HG03457 (cell line): ENCODE measurements around the gene OR51B2.
A peak's percentile ranks its signal among the peaks of the same experiment; 100 is the strongest.
"Not testable (repeated sequence)": the region's sequence is repeated elsewhere in the genome, so short reads cannot be mapped to it uniquely, and the experiment has no call there.

ENCODE experiments used
- ATAC-seq: cut with Tn5 transposase; IDR thresholded peaks from one replicate; pipeline ENCODE4 v1.9.1; 2021; ENCODE audit warnings: moderate number of reproducible peaks; ENCODE audit not compliant: unreplicated experiment

OR51B2 gene

GRCh38 chr11:5313326-5314023, 10.6 kb downstream of the OR51B2 start:
- ATAC-seq = not testable (repeated sequence)

- ATAC-seq = no peak
These were observed 13.7 kb downstream of the OR51B2 start for GRCh38 chr11:5310423-5310822.

GRCh38 chr11:5307256-5308019, 16.7 kb downstream of the OR51B2 start:
- ATAC-seq = no peak

GRCh38 chr11:5304046-5304445, 20.1 kb downstream of the OR51B2 start:
- ATAC-seq = no peak

- ATAC-seq = no peak
These were observed 20.5 kb downstream of the OR51B2 start for GRCh38 chr11:5303626-5304025.

- ATAC-seq = no peak
These were observed 22.3 kb downstream of the OR51B2 start, which contains the start of gene OR51B4 for GRCh38 chr11:5301846-5302245. Gene OR51B4 (minus strand): TSS chr11:5301946. CDS start chr11:5301946, 0 bp downstream.

- no peak for ATAC-seq
These were observed 23.8 kb downstream of the OR51B2 start for GRCh38 chr11:5300251-5300650.

- ATAC-seq = no peak
These were observed 25.6 kb downstream of the OR51B2 start for GRCh38 chr11:5298451-5298850.

GRCh38 chr11:5297721-5298323, 26.3 kb downstream of the OR51B2 start:
- ATAC-seq = no peak

DNA sequence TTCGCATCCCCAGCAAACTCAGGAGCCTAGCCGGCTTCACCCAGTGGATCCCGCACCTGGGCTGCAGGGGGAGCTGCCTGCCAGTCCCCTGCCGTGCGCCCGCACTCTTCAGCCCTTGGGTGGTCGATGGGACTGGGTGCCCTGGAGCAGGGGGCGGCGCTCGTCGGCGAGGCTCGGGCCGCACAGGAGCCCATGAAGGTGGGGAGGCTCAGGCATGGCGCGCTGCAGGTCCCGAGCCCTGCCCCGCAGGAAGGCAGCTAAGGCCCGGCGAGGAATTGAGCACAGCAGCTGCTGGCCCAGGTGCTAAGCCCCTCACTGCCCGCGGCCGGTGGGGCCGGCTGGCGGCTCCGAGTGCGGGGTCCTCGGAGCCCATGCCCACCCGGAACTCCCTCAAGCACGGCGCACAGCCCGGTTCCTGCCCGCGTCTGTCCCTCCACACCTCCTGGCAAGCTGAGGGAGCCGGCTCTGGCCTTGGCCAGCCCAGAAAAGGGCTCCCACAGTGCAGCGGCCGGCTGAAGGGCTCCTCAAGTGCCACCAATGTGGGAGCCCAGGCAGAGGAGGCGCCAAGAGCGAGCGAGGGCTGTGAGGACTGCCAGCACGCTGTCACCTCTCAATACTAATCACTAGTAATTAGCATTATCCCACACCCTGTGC, 29.6 kb downstream of the OR51B2 start:
- not testable (repeated sequence) for ATAC-seq

- ATAC-seq = no peak
These were observed 31.1 kb downstream of the OR51B2 start for GRCh38 chr11:5293028-5293427.

DNA sequence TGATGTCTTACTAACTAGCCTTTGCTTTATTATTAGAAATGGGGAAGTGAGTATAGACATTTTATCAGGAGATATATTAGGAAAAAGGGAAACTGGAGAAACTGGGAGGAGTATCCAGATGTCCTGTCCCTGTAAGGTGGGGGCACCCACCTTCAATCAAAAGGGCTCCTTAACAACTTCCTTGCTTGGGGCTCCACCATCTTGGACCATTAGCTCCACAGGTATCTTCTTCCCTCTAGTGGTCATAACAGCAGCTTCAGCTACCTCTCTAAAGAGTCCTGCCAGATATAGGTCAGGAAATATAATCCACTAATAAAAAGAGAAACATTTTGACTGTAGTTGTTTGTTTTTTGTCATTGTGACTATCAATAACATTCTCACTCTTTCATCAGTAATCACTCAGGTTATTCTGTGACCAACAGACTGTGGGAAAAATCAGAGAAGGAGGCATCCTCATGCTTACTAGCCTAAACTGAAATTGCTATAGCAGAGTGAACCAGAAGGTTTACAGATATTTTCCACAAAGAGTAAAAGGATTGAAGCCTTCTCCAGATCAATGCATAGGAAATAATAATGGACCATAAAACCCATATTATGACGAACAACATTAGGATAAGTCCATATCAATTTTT, 32.8 kb downstream of the OR51B2 start:
- ATAC-seq = peak; percentile 76

GRCh38 chr11:5290106-5290505, 34.0 kb downstream of the OR51B2 start:
- no peak for ATAC-seq

DNA sequence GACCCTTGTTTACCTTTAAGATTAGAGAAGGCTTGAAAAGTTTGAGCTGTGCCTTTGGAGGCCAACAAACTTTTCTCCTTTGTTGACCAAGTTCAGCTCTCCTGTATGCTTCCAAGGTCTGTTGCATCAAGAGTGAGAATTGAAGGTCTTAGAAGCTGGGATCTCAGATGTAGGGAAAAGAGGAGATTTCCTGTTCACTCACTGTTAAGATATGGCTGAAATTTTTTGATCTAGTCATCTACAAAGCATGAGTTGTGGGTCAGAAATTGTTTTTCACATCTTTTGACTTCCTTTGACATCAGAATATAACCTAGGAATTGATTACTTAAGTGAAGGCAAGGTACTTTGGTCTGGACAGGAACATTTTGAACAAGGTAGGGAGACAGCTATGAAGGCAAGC, 34.4 kb downstream of the OR51B2 start:
- ATAC-seq = no peak

DNA sequence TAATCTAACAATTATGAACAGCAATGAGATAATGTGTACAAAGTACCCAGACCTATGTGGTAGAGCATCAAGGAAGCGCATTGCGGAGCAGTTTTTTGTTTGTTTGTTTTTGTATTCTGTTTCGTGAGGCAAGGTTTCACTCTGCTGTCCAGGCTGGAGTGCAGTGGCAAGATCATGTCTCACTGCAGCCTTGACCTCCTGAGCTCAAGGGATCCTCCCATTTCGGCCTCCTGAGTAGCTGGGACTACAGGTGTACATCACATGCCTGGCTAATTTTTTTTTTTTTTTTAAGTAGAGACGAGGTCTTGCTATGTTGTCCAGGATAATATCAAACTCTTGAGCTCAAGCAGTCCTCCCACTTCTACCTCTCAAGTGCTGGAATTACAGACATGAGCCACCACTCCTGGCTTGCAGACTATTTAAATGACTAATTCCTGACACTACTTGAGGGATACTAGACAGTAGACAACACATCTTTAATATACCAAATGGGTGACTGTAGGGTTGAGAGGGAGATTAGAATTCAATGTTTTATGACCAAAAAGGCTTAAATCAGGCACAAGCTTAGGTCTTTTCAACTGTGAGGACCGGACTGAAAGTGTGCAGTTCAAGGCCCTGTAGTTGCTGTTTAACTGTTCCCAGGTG, 35.1 kb downstream of the OR51B2 start:
- ATAC-seq = no peak

DNA sequence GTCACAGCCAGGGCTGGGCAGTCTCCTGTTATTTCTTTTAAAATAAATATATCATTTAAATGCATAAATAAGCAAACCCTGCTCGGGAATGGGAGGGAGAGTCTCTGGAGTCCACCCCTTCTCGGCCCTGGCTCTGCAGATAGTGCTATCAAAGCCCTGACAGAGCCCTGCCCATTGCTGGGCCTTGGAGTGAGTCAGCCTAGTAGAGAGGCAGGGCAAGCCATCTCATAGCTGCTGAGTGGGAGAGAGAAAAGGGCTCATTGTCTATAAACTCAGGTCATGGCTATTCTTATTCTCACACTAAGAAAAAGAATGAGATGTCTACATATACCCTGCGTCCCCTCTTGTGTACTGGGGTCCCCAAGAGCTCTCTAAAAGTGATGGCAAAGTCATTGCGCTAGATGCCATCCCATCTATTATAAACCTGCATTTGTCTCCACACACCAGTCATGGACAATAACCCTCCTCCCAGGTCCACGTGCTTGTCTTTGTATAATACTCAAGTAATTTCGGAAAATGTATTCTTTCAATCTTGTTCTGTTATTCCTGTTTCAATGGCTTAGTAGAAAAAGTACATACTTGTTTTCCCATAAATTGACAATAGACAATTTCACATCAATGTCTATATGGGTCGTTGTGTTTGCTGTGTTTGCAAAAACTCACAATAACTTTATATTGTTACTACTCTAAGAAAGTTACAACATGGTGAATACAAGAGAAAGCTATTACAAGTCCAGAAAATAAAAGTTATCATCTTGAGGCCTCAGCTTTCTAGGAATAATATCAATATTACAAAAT, 35.8 kb downstream of the OR51B2 start:
- ATAC-seq = no peak

DNA sequence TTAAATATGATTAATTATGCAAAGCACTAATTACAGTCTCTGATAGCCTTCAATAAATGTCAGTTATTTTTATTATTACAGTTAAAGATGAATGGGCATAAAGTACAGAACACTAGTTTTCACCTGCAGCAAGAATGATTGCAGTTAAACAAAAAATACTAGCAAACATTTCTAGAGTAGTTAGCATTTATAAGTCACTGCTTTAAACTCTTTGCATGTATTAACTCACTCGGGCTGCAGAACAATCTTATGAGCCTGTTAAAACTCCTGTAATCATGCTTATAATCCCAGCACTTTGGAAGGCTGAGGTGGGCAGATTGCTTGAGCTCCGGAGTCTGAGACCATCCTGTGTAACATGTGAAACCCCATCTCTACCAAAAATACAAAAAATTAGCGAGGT, 37.2 kb downstream of the OR51B2 start:
- no peak for ATAC-seq

DNA sequence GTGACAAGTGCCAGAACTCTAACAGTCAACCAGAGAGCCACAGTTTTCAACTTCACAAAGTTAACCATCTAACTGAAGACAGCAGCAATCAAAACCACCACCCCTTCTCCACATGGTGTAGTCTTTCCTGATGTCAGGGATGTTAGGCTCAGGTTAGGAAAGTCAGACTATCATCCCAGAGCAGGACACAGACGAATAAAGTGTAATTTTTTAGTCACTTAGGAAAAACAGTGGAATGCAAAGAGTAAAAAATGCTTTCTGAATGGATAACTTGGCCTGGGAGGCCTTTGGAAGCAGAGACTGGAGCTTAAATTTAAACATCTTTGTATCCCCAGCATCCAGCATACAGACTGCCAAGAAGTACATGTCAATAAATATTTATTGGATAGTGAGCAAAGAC, 37.7 kb downstream of the OR51B2 start:
- no peak for ATAC-seq

DNA sequence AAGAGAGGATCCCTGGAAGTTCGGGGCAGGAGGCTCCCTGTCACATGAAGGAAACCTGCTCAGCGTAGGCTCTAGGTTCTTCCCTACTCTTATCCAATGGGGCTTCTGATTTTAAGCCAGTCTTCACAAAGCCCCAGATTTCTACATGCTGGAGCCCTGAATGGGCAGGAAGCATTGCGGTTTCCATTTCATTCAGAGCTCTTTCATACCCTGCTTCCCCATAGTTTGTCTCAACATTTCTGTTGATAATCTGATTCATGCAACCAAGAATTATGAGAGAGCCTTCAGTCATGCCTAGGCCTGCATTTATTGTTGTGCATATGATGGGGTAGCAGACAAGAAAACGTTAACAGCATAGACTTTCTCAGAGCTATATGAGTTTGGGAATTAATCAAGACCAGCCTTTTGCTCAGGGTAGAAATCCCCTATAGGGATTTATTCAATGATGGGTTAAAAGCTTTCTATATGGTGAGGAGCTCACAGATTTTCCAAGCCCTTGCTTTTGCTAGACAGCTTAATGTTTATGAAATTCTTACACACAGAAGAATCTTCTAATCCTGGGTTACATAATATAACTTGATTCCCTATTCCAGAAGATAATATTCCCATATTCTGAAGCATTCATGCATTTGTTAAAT, 38.3 kb downstream of the OR51B2 start:
- ATAC-seq = no peak
